ENCODE results near the gene FPGS. TPM values are rescaled to one million over a fixed set of nuclear protein-coding genes. Genes with fewer than 3 reads are reported as not detected.

FPGS gene
- total RNA-seq, 1 donor from 2014 or later: 69.9 TPM

- TF ChIP-seq CTCF (conservative IDR thresholded peaks at IDR 0.05): no peak
- peaks cover 13% of the 10 kb centered on the region for H3K27me3 Mint-ChIP-seq (ENCODE audit: low read depth)
- H3K27ac Mint-ChIP-seq (ENCODE audit: unreplicated experiment): no peak overlapping the region
- DNase-seq (ENCODE audit: low read depth, low spot score): no peak
- H3K4me3 Mint-ChIP-seq: no peak overlapping the region
- peaks cover 41% of the 10 kb centered on the region for H3K4me1 Mint-ChIP-seq
- H3K36me3 Mint-ChIP-seq (ENCODE audit: low read depth): no peaks in the 10 kb centered on the region
- H3K9me3 Mint-ChIP-seq: no peaks in the 10 kb centered on the region
Observed at GRCh38 chr9:127826253-127826913, 23.7 kb downstream of the FPGS start.

GRCh38 chr9:127828262-127829031 lies 25.8 kb downstream of the FPGS start:
- Mint-ChIP-seq H3K4me3 (peak overlapping the region; percentile 77), H3K27ac (ENCODE audit: unreplicated experiment) (peak overlapping the region; percentile 50)

GRCh38 chr9:127829205-127829906 lies 26.7 kb downstream of the FPGS start:
- no peak overlapping the region for H3K27ac Mint-ChIP-seq (ENCODE audit: unreplicated experiment)
- no peak for DNase-seq (ENCODE audit: low read depth, low spot score)
- TF ChIP-seq CTCF (conservative IDR thresholded peaks at IDR 0.05): no peak
- peaks cover 13% of the 10 kb centered on the region for H3K27me3 Mint-ChIP-seq (ENCODE audit: low read depth)
- no peaks in the 10 kb centered on the region for H3K36me3 Mint-ChIP-seq (ENCODE audit: low read depth)
- no peaks in the 10 kb centered on the region for H3K9me3 Mint-ChIP-seq
- H3K4me3 Mint-ChIP-seq: peak overlapping the region; percentile 77
- peaks cover 41% of the 10 kb centered on the region for H3K4me1 Mint-ChIP-seq

More at GRCh38 chr9:127828262-127829031, 25.8 kb downstream of the FPGS start:
- peaks cover 41% of the 10 kb centered on the region for H3K4me1 Mint-ChIP-seq
- no peaks in the 10 kb centered on the region for H3K36me3 Mint-ChIP-seq (ENCODE audit: low read depth)
- peak; percentile 89 for DNase-seq (ENCODE audit: low read depth, low spot score)
- H3K9me3 Mint-ChIP-seq: no peaks in the 10 kb centered on the region
- no peak for TF ChIP-seq CTCF (conservative IDR thresholded peaks at IDR 0.05)
- H3K27me3 Mint-ChIP-seq (ENCODE audit: low read depth): peaks cover 13% of the 10 kb centered on the region

- Mint-ChIP-seq H3K9me3 (no peaks in the 10 kb centered on the region), H3K27ac (ENCODE audit: unreplicated experiment) (no peak overlapping the region), H3K36me3 (ENCODE audit: low read depth) (no peaks in the 10 kb centered on the region), H3K27me3 (ENCODE audit: low read depth) (peaks cover 4% of the 10 kb centered on the region), H3K4me3 (no peak overlapping the region), H3K4me1 (peaks cover 24% of the 10 kb centered on the region)
- no peak for DNase-seq (ENCODE audit: low read depth, low spot score)
- TF ChIP-seq CTCF (conservative IDR thresholded peaks at IDR 0.05): no peak
Observed at GRCh38 chr9:127832248-127832647, 29.6 kb downstream of the FPGS start.

- H3K27me3 Mint-ChIP-seq (ENCODE audit: low read depth): no peaks in the 10 kb centered on the region
- no peak overlapping the region for H3K4me3 Mint-ChIP-seq
- H3K36me3 Mint-ChIP-seq (ENCODE audit: low read depth): no peaks in the 10 kb centered on the region
- no peaks in the 10 kb centered on the region for H3K9me3 Mint-ChIP-seq
- peaks cover 24% of the 10 kb centered on the region for H3K4me1 Mint-ChIP-seq
- TF ChIP-seq CTCF (conservative IDR thresholded peaks at IDR 0.05): no peak
- H3K27ac Mint-ChIP-seq (ENCODE audit: unreplicated experiment): no peak overlapping the region
- DNase-seq (ENCODE audit: low read depth, low spot score): no peak
Observed at GRCh38 chr9:127833555-127833954, 30.9 kb downstream of the FPGS start.
